WI38 (cell line): Measurements from ENCODE around the gene DTX3.
A peak's percentile ranks its signal among the peaks of the same experiment; 100 is the strongest.

Experiments
- H3K4me3 ChIP-seq: 2 replicates; pipeline ENCODE4 v1.5.1; 2011; ENCODE audit warnings: low read depth, mild to moderate bottlenecking, control low read depth, low read length
- TF ChIP-seq, protein P1 (sequence below): IDR thresholded peaks from 2 replicates; pipeline ENCODE4 v1.5.1; 2012; ENCODE audit warnings: low read depth, mild to moderate bottlenecking, control low read depth, low read length

DTX3 gene

DNA sequence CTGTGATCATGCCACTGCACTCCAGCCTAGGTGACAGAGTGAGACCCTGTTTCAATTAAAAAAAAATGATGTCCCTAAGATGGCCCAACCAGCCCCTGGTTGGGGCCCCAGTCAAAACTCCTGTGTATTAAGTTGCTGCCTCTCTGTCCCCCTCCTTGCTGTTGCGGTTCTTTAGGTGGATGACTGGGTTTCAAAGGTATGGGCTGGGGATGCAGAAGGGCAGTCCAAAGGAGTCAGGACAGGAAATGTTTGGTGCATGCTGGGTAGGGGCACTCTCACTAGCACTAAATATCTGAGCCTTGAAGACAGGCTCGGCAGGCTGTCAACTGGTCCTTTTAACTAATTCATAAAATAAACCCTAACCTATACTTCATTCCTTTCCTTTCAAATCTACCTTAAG lies 25.6 kb upstream of the DTX3 start:
- no peak overlapping the region for H3K4me3 ChIP-seq
- TF ChIP-seq, protein P1, sequence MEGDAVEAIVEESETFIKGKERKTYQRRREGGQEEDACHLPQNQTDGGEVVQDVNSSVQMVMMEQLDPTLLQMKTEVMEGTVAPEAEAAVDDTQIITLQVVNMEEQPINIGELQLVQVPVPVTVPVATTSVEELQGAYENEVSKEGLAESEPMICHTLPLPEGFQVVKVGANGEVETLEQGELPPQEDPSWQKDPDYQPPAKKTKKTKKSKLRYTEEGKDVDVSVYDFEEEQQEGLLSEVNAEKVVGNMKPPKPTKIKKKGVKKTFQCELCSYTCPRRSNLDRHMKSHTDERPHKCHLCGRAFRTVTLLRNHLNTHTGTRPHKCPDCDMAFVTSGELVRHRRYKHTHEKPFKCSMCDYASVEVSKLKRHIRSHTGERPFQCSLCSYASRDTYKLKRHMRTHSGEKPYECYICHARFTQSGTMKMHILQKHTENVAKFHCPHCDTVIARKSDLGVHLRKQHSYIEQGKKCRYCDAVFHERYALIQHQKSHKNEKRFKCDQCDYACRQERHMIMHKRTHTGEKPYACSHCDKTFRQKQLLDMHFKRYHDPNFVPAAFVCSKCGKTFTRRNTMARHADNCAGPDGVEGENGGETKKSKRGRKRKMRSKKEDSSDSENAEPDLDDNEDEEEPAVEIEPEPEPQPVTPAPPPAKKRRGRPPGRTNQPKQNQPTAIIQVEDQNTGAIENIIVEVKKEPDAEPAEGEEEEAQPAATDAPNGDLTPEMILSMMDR: no peak

DNA sequence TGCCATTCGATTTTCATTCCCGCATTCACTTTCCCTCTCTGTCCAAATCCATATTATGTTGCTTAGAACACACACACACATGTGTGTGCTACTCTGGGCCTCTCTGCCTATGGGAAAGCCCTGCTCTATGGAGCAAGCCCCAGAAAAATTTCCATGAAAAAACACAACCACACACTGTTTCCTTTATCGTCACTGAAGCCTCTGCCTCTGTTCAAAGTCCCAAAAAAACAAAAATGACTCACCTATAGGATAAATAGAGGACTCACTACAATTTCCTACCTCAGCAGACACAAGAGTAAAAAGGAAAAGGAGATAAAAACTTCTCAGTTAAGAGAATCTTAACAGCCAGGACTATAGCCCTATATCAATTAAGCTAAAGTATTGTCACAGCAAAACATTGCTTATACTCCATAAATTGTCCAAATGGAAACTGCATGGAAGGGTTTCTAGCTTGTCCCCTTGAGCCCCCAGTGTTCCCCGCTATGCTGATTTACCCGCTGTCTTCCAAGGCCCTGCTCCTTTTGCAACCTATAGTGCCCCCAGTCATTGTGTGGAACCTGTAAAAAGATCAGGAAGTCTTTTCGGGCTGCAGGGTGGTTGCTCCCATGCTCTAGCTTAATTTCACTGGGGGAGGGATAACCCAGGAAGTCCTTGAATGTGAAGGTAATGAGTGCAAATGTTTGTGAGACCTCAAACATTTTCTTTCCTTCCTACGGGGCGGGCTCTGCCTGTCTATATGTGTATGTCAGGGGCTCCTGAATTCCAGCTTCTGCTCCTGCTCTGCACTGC lies 24.8 kb upstream of the DTX3 start:
- TF ChIP-seq, protein P1: no peak
- H3K4me3 ChIP-seq: no peak overlapping the region

DNA sequence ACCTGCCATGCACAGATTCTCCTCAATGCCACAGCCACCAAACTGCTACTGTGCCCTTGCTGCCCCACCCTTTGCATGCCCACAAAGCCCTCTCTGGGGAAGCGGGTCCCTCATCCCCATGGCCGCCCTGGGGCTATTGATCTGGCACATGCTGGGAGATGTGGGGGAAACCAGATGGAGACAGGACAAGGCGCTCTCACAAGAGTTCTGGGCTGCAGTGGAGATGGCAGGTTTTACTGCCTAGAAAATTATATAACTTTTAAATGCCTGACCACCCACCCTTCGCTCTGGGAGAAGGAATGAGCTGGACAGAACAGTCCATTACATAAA lies 24.2 kb upstream of the DTX3 start:
- TF ChIP-seq, protein P1: no peak

DNA sequence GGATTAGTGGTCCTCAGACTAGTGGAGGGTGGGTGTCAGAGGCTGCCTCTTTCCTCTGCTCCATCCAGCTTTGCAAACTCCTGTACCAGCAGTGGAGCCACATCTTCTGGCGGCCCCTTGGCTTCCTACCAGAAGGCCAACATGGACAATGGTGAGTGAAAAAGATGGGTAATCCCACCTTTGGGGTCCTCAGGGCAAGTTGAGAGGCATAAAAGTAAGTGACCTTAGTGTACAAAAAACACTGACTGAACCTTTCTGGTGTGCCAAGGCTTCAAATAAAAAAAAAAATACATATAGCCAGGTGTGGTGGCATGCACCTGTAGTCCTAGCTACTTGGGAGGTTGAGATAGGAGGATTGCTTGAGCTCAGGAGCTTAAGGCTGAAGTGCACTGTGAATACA lies 22.8 kb upstream of the DTX3 start:
- H3K4me3 ChIP-seq: no peak overlapping the region
- TF ChIP-seq, protein P1: no peak

More for the DNA sequence above, 24.2 kb upstream of the DTX3 start:
- no peak overlapping the region for H3K4me3 ChIP-seq

DNA sequence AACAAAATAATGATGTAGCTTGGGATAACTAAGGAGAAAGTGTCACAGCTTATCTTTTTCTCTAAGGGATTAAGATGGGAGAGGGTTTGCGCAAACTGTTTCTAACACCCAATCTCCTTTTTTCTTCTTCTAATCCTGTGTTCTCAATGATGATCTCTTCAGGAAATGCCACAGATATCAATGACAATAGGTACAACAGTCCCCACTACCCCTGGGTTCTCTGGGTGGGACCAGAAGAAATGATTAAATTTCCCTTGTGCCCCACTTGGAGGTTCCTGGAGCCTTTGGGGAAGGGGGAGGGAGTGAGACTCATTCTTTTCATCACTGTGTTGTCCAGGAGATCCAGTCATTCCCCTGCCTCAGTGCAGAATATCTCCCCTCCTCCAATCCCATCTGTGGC lies 22.2 kb upstream of the DTX3 start:
- TF ChIP-seq, protein P1: no peak

DNA sequence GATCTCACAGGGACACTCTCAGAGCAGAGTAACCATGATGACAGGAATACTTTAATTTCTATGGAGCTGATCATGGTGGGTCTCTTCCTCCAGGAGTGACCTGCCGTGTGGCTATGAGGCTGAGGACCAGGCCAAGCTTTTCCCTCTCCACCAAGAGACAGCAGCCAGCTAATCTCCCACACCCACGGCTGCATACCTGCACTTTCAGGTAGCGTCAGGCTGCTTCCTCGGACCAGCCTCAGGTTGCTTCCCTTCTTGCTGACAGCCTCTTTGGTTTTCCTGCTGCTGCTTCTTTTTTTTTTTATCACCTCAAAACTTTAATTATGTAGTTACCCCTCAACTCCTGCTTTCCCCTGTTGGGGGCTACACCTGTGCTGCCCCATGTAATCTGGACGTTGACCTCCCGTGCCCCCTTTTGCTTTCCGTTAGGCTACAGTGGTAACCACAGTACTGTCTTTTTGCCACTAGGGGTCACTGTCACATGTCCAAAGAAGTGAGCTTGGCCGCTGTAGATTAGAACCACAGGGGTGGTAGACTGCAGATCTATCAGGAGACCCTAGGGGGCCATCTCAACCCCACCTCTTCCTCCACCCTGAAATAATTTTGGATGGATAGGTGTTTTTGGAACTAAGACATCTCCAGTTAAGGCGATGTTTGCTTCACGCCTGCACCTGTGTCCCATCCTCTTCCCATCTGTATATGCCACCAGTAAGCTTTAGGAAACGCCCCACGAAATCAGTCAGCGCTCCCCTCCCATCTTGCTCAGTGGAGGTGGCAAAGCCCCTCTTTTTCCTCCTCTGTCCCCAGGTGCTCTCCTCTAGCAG lies 21.4 kb upstream of the DTX3 start:
- no peak overlapping the region for H3K4me3 ChIP-seq
- TF ChIP-seq, protein P1: peak; percentile 88

More for the DNA sequence above, 22.2 kb upstream of the DTX3 start:
- H3K4me3 ChIP-seq: no peak overlapping the region

DNA sequence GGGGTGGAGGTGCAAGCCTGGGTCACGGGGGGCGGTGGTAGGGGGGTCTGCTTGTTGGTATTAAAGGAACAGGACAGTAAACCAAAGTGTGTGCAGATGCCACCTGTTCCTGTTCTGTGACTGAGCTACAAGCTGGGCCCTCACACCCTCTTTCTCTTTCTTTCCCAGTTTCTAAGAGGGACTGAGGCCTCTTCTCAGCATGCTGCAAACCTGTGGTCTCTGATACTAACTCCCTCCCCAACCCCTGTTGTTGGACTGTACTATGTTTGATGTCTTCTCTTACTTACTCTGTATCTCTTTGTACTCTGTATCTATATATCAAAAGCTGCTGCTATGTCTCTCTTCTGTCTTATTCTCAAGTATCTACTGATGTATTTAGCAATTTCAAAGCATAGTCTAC lies 20.6 kb upstream of the DTX3 start:
- TF ChIP-seq, protein P1: no peak
- H3K4me3 ChIP-seq: no peak overlapping the region
